Keratinocyte (primary cell): ENCODE data around the gene ROR1.

Source experiments
- CTCF ChIP-seq, 3 experiments: IDR thresholded peaks in 1 of 3; conservative IDR thresholded peaks in 1 of 3; optimal IDR thresholded peaks in 1 of 3; 2 replicates in 2 of 3; 3 replicates in 1 of 3; pipeline versions ENCODE3 to v1.5.1; 2011; ENCODE audit warnings: low read length in 3 of 3, mild to moderate bottlenecking in 3 of 3, moderate library complexity in 2 of 3, control low read depth in 1 of 3, inconsistent platforms in 1 of 3; ENCODE audit not compliant: insufficient read depth in 2 of 3; ENCODE audit errors: extremely low read depth in 1 of 3
- EZH2 ChIP-seq: IDR thresholded peaks from one replicate; pipeline ENCODE4 v1.6.1; 2012; ENCODE audit warnings: inconsistent platforms, mild to moderate bottlenecking, low read length, moderate library complexity

GRCh38 chr1:63981408-63981773, 207.6 kb downstream of the ROR1 start:
- no peak for TF ChIP-seq CTCF (optimal IDR thresholded peaks at IDR 0.05 in 1 of 3, IDR thresholded peaks at IDR 0.05 in 1 of 3, conservative IDR thresholded peaks at IDR 0.05 in 1 of 3; ENCODE audit: extremely low read depth in 1 of 3, insufficient read depth in 2 of 3, low read length in 3 of 3)
- TF ChIP-seq EZH2, result no peak
